ENCODE measurements around the gene NEURL3. TPM values are rescaled to one million over a fixed set of nuclear protein-coding genes. Genes with fewer than 3 reads are reported as not detected.

NEURL3 gene
- total and polyA plus RNA-seq, 2 experiments from 2014 or later, result not detected

GRCh38 chr2:96526615-96527285 lies 21.6 kb upstream of the NEURL3 start:
- TF ChIP-seq CTCF (IDR thresholded peaks at IDR 0.05; ENCODE audit: low read depth, low read length), result no peak
- Histone ChIP-seq H3K27me3 (peaks cover 4% of the 10 kb centered on the region), H3K27ac (no peak overlapping the region), H3K36me3 (no peaks in the 10 kb centered on the region), H3K9me3 (ENCODE audit: low read depth) (no peaks in the 10 kb centered on the region), H3K4me3 (no peak overlapping the region), H3K4me1 (ENCODE audit: low read depth) (peaks cover 7% of the 10 kb centered on the region)
- no peak for DNase-seq (ENCODE audit: low read depth in 1 of 2, low spot score in 1 of 2)

GRCh38 chr2:96526101-96526591 lies 21.0 kb upstream of the NEURL3 start:
- H3K27ac ChIP-seq, result no peak overlapping the region
- no peak for DNase-seq (ENCODE audit: low read depth in 1 of 2, low spot score in 1 of 2)
- H3K36me3 ChIP-seq, result no peaks in the 10 kb centered on the region
- H3K4me3 ChIP-seq, result no peak overlapping the region
- no peaks in the 10 kb centered on the region for H3K9me3 ChIP-seq (ENCODE audit: low read depth)
- H3K4me1 ChIP-seq (ENCODE audit: low read depth), result peaks cover 4% of the 10 kb centered on the region
- H3K27me3 ChIP-seq, result peaks cover 4% of the 10 kb centered on the region
- TF ChIP-seq CTCF (IDR thresholded peaks at IDR 0.05; ENCODE audit: low read depth, low read length), result no peak

- DNase-seq (ENCODE audit: low read depth in 1 of 2, low spot score in 1 of 2), result no peak
- Histone ChIP-seq H3K9me3 (ENCODE audit: low read depth) (no peaks in the 10 kb centered on the region), H3K4me1 (ENCODE audit: low read depth) (no peaks in the 10 kb centered on the region), H3K27ac (no peak overlapping the region), H3K4me3 (no peak overlapping the region), H3K36me3 (no peaks in the 10 kb centered on the region), H3K27me3 (peaks cover 4% of the 10 kb centered on the region)
- no peak for TF ChIP-seq CTCF (IDR thresholded peaks at IDR 0.05; ENCODE audit: low read depth, low read length)
These were observed 20.0 kb upstream of the NEURL3 start for GRCh38 chr2:96525211-96525507.

- H3K4me1 ChIP-seq (ENCODE audit: low read depth), result no peaks in the 10 kb centered on the region
- no peak for TF ChIP-seq CTCF (IDR thresholded peaks at IDR 0.05; ENCODE audit: low read depth, low read length)
- no peaks in the 10 kb centered on the region for H3K9me3 ChIP-seq (ENCODE audit: low read depth)
- DNase-seq (ENCODE audit: low read depth in 1 of 2, low spot score in 1 of 2), result no peak
- H3K4me3 ChIP-seq, result no peak overlapping the region
- no peaks in the 10 kb centered on the region for H3K36me3 ChIP-seq
- peaks cover 4% of the 10 kb centered on the region for H3K27me3 ChIP-seq
- no peak overlapping the region for H3K27ac ChIP-seq
These were observed 19.5 kb upstream of the NEURL3 start for GRCh38 chr2:96524482-96525210.

GRCh38 chr2:96523659-96524481 lies 18.7 kb upstream of the NEURL3 start:
- DNase-seq (ENCODE audit: low read depth in 1 of 2, low spot score in 1 of 2), result peak in 1 of 2 donors; percentile 21
- no peak overlapping the region for H3K4me3 ChIP-seq

More at GRCh38 chr2:96523659-96524481, 18.7 kb upstream of the NEURL3 start:
- Histone ChIP-seq H3K27ac (no peak overlapping the region), H3K27me3 (peaks cover 4% of the 10 kb centered on the region), H3K36me3 (no peaks in the 10 kb centered on the region), H3K4me1 (ENCODE audit: low read depth) (no peaks in the 10 kb centered on the region), H3K9me3 (ENCODE audit: low read depth) (no peaks in the 10 kb centered on the region)
- TF ChIP-seq CTCF (IDR thresholded peaks at IDR 0.05; ENCODE audit: low read depth, low read length), result no peak
